T-helper 1 cell (primary cell): ENCODE measurements around the gene ADAMTS12.

Experiments
- DNase-seq, 5 donors: peaks; one replicate each; pipeline ENCODE4 v3.0.0-alpha.2; 2012 to 2020

ADAMTS12 gene

DNA sequence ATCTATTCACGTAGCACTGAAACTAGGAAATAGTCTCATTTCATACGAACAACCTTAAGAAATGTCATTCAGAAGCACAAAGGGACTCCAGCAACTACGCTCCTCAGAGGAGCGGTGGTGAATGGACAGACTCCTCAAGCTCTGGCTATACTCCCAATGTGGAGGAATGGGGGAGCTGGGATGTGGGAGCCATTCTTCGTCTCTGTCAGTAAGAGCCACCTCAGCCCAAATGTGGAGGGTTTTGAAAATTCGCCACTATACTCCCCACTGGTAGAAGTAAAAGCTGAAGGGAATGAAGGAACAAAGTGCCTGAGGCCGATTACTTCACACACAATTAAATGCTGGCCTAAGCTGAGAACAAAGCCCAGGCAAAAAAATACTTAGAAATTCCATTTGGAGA lies 96.3 kb downstream of the ADAMTS12 start:
- DNase-seq = no peak

DNA sequence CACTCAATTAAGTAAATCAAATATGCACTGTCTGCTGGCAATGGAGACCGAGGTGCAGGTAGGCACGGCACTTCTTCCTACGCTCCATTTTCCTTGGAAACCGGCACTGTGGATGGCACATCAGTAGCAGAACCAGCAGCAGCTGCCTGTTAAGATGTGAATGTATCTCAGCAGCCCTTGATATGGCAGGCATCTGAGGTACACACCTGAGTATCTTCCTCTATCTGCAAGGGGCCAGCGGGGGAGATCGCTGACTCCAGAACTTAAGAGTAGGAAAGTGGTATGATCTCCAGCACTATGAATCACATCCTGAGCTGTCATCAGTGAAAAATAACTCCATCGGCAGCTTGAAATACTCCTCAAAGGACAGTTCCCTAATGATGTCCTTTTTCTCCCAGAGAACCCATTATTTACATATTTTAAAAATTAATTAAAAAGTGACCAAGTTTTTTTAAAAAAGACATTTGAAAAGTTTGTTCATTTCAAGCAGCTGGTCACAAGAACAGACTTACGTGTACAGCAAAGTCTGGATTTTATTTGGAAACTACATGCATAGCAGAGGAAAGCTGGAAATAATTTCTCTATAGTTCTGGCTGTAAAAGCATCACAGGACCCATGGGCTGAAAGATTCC lies 97.1 kb downstream of the ADAMTS12 start:
- no peak for DNase-seq

DNA sequence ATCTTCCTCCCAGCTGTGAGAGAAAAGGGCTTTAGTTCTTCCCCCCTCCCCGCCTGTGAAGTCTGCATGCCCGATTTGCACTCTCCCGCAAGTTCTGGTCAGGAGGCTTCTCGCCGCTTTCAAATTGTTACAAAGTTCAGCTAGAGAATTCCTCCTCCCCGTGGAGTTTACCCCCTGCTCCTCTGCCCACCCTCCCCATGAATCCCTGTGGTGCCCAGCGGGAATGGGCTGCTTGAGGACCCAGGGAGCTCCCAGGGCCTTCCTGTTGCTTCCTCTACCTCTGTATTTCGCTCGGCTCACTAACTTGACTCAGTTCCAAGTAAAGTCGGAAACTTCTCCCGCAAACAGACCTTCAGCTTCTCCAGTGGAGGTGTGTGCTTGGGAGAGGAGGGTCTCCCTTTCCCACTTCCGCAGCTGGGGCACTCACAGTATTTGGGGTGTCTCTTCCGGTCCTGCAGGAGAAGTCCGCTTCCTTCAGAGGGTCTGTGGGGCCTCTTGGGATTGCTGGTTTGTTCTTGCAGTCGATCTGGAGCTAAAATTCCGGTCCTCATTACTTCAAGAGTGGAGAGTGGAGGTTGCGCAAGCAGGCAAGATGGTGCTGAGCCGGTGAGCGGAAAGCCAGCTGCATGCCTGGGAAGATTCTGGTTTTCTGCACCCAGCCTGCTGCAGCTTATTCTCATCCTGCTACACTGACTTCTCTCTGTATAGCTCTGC lies 97.8 kb downstream of the ADAMTS12 start:
- DNase-seq = no peak

DNA sequence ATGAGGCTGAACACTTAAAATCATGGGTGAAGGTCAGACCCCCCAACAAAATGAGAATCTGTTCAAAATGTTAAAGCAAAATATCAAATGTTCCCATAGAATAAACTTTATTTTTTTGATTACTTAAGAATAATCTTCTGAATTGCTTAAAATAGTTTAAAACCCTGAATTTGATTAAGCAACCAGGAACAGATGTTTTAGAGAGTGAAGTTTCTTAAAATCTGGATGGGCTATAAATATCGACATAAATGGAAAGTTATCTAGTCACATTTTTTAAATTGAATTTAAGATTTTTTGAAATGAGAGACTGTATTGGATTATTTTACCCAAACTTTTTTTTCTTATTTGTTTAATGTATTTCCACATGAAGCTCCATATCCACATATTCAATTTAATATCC lies 98.5 kb downstream of the ADAMTS12 start:
- no peak for DNase-seq

DNA sequence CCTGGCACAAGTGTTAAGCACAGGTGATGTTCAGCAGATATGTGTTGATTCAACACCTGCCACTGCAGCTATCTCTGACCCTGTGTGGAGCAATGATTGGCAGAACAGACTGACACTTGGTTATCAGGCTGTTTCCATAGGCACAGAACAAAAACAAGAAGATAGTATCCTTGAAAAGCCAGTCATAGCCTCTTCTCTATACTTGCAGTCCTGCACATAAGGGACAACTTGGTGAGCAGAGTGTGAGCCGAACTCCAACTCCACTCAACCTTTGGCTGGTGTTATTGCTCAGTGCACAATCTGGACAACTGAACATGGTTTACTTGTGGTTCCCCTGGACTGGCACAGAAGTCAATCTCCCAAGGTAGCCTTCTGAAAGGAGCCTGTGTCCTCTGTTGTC lies 99.2 kb downstream of the ADAMTS12 start:
- DNase-seq = no peak

DNA sequence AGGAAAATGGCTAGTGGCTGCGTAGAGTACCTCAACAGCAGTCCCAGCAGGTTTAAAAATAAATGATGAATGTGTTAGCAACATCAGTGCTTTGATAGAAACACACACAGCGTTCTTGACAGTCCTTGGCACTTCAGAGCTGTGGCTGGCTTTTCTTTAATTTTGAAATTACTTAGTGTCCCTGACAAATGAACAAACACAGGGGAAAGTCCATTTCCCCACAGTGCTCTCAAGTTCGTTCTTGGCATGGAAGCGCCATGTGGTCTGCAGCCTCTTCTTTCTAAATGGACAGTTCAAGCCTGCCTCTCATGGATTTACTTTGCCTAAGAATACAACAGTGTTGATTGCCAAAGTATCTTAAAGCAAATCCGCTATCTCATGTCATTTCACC lies 102.2 kb downstream of the ADAMTS12 start:
- DNase-seq = no peak

DNA sequence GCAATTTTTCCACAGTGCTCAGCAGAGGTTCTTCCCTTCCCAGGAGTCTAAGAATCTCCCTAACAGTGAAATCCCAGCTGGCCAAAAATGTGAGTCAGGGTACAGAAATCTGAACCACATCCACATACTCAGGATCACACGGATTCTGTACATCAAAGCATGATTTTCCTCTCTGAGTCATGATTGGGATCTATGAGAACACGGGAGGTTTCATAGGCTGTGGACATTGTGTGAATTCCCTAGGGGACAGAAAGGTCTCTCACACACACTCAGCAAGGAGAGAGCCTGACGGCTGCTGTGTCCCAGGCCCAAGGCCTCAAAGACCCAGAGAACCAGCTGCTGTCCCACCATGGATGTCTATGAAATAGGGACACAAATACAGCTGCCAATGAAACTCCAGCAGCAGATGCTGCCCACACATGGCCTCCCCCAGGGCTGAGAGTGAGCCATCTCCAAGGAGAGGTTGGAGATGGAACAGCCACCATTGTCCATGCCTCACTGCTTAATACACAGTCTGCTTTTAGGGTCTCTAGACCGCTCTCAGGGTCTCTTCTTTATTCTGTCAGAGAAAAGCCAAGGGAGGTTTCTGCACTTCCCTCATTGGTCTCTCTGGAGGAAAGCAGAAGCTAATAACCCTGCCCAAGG lies 102.7 kb downstream of the ADAMTS12 start:
- no peak for DNase-seq

DNA sequence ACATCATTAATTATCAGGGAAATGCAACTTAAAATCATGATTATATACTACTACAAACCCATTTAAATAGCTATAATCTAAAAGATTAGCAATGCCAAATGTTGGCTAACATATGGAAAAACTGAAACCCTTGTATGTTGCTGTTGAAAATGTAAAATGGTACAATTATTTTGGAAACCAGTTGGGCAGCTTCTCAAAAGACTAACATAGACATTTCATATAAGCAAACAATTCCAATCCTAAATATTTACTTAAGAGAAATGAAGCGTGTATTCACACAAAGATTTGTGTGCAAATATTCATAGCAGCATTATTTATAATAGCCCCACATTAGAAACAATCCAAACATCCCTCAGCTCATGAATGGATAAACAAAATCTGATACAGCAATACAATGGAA lies 106.2 kb downstream of the ADAMTS12 start:
- DNase-seq = no peak

DNA sequence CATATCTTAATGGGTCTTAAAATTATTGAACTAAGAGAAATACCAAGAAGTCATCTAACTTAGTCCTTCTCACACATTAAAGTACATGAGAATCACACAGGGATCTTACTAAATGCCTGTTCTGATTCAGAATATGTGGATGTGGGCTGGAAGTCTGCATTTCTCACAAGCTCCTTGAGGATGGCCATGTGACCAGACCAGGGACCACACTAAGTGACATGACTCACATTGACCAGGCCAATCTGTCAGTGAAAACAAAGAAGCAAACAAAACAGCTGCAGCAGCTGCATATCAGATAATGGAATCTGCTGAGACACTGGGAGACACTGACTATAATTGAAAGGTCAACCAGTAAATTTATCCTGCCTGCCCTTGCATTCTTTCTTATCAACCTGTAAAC lies 110.5 kb downstream of the ADAMTS12 start:
- no peak for DNase-seq

DNA sequence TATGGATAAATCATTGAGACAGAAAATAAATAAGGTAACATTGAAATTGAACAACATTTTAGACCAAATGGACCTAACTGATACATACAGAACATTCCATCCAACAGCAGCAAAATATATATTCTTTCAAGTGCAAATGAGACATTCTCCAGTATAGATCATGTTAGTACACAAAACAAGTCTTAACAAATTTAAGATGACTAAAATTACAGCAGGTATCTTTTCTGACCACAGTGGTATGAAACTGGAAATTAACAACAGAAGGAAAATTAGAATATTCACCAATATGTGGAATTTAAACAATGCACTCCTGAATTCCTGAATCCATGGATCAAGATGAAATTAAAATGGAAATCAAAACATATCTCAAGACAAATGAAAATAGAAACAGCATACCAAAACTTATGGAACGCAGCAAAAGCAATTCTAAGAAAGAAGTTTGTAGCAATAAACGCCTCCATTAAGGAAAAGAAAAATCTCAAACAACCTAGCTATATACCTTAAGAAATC lies 115.6 kb downstream of the ADAMTS12 start:
- DNase-seq = no peak

DNA sequence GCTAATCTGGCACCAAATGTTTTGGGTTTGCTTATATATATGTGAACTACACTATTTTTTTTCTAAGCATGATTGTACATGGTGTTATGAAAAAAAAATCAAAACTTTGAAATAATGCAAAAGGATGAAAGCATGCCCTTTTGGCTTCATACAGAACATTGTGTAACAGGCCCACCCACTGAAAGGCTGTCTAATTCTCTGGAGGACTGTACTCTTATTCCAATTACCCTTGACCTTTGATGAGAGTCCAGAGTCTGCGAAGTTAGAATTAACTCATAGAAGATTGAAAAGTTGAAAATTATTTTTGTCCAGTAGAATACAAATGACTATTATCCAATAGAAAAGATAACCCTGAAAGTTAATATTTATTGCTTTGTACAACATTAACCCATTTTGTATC lies 117.4 kb downstream of the ADAMTS12 start:
- DNase-seq = no peak

DNA sequence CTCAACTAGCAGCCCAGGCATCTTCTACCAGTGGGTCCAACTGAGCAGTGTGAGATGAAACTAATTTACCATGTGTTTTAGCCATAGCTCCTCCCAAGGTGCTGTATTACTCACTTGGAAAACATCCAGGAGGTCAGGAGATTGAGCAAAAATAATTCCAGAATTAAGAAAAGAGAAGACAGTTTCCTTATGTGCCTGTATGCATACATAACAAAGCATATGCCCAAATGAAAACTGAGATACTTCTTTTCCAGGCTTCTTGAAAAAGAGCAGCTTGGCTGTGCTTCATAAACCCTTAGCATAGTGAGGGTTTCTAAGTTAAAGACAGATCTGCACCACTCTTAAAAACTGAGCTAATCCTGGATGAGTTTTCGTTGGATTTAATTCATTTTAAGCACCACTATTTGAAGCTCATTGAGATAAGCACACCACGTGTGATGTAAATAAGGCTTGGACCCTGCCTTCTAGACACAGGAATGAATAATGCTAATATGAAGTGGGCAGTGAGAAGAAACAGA lies 119.4 kb downstream of the ADAMTS12 start:
- DNase-seq = no peak

DNA sequence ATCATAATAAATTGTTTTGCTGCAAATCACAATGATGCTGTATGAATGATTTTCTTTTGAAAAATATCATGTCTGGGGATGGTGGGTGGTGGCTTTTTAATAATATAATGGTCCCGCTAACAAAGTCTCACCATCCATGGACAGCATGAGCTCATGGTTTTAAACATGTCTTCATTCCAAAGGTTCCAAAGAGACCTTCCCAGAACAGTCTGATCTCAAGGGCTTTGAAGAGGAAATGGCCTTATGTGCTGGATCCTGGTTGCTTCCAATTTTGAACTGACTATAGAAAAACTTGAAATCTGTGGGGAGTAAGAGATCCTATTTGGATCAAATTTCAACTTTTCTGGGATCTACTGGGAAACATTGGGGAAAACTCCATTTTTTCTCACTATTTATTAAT lies 121.8 kb downstream of the ADAMTS12 start:
- DNase-seq = no peak

DNA sequence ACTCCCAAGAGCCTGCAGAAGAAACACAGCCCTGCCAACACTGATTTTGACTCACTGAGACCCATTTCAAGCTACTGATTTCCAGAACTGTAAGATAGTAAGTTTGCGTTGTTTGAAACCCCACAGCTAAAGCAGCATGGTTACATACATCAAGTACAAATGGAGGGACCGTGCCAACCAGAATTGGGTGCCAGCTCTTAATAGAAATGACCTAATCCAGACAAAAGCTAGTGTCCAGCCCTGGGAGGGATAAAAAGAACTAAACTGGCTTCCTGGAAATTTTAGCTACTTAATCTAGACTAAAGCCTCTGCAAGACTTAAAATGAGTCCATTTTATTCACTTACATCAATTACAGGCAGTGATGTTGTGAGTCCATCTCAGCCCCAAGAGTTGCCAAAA lies 122.6 kb downstream of the ADAMTS12 start:
- no peak for DNase-seq

DNA sequence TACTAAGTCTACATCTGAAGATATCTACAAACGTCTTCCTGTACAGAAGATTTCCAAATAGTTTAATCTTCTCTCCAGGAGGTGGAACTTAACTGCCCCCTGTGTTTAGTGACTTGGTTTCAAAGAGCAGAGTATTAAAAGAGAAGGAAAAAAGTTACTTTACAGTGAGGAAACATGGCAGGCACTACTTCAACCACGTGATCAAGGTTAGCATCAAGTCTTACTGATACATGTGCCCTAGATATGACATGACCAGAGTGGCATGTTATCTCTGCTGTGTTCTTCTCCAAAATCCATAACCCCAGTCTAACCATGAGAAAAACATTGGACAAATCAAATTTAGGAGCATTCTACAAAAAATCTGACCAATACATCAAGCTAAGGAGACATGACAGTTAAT lies 125.8 kb downstream of the ADAMTS12 start:
- no peak for DNase-seq

DNA sequence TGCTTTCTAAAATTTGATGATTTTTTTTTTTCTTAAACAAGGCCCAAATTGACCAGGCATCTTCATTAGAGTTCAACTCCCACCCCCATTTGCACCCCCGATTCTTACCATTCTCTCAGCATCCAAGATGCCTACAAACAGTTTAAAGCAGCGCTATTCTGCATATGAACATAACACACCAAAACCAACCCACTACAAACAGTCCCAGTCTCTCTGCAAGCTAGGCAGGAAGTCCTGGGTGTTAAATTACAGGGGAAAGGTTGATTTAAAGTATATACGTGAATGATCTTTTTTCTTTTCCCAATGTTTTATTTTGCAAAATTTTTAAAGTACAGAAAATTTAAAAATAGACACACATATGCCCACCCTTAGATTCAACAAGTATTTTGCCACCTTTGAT lies 127.0 kb downstream of the ADAMTS12 start:
- no peak for DNase-seq

DNA sequence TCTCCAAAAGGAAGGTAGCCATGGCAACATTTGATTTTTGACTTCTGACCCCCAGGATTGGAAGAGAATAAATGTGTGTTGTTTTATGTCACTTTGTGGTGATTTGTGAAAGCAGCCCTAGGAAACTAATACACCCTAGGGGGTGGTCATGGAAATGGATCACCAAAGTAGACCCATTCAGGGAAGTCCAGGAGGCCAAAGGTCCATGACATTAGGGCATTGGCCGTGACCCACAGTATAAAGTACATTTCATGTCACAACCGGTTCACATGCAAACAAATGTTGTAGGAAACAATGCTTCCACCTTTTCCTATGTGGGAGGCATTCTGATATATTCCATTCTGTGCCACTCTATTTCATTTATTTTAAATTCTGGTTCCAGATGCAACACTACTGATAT lies 128.4 kb downstream of the ADAMTS12 start:
- DNase-seq = no peak

DNA sequence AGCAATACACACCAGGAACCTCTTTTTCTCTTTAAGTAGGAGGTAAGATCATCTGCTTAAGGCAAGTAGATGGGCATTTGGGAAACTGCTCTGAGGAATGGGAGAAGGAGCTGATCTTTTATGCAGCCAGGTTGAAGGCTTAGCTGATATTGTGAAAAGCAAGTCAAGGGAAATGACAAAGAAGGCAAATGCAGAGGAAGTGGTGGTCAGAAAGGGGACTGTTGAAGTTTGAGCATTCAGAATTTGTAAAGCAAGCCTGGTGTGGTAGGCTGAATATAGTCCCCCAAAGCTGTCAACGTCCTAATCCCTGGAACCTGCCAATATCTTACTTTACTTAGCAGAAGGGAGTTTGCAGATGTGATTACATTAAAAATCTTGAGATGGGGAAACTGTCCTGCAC lies 128.9 kb downstream of the ADAMTS12 start:
- DNase-seq = no peak

DNA sequence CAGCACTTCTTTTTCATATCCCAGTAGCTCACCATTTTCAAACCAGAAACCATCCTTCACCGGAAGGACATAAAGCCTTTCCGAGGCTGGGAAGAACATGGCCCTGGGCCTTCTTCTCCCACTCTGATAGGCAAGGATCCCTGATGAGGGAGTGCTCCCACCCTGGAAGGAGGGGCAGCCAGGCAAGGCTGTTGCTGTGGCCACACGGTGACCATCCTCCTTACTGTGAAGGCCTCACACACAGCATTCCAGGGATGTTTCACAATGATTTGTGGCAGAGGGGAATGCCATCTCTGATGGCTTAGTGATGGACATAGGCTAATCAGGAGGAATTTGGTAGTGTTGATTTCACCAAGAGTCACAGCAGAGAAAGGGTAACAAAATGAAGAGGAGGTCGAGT lies 130.7 kb downstream of the ADAMTS12 start:
- no peak for DNase-seq

DNA sequence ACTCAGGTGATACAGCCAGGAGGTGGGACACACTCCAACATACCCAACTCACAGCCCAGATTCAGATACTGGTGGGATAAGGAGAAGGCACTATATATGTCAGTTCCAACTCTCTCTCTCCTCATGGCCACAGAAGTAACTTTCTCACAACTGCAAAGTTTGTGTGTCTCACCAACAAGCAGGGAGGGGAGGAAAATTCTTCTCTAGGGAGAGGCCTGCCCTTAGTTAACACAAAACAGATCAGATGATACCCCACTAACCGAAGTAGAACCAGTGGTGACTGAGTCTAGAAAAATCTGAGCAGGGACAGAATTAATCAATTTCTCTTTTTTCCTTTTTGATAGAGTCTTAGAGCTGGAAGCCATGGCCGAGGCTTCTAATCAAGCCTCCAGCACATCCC lies 133.1 kb downstream of the ADAMTS12 start:
- no peak for DNase-seq

DNA sequence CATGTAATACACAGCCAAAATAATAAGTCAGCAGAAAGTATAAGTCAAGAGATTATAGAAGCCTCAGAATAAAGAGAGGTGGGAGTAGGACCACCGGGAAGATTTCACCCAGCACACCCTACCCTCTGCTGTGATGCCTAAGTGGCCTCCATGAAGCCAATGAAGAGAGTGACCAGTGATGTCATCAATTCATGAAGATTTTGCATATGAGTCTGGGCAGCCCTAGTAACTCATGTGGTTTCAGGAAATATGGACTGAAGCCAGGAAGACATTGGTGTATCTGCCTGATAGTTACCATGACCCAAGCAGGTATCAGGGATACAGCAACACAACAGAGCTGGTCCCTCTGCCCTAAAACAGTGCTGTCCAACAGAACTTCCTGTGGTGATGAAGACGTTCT lies 135.3 kb downstream of the ADAMTS12 start:
- DNase-seq = no peak

DNA sequence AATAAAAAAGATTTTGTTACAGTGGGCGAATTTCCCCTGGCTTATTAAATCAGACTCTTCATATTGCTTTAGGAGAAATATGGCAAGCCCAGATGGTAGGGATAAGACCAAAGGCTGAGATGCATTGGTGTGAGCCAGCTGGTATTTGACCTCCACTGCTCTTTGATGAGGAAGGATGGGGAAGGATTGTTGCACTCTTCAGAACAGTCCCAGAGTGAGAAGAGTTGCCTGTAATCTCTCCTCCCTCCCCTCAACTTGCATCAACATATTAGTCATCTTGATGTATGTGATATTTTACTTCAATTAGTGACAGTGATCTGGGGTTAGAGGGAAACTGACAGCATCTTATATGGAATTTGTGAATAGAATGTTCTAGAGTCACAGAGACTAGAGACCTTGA lies 136.6 kb downstream of the ADAMTS12 start:
- no peak for DNase-seq

DNA sequence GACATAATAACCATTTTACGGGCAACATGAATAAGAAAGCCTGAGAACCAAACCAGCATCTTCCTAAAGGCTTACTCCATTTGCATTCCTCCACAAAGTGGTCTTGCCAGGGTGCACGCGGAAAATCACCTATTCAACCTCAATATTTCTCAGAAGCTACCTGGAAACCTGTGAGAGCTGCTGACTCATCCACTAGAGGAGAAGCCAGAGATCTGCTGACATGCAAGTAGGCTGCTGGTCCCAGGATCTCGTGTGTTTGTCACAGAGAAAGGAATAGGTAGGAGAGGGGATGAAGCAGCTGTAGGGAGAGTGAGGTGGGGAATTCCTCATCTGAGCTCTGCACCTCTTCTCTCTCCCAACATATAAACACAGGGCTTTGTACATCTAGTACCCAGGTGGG lies 138.1 kb downstream of the ADAMTS12 start:
- no peak for DNase-seq

DNA sequence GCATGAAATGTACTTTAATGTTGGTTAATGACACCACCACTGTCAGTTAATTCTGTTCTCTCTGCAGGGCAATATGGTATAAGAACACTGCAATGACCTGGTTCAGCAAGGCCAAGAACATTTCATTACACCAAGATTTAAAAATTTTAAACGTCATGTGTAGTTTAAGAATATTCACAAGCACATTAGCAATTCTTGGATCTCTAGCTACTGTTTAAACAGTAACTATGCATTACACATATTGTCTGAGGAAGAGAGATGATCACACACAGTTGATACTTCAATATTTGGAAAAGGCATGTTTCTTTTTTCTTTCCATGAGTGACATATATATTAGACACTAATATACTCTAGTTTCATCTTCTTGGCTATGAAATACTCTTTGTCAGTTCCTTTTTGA lies 143.0 kb downstream of the ADAMTS12 start:
- no peak for DNase-seq
